Stimulated activated naive CD4-positive, alpha-beta T cell treated with Interleukin-2 at 50 U/mL for 16 hours (primary cell): ENCODE data around the gene VAC14.

Experiments
- DNase-seq: peaks from one replicate; lab custom pipeline; 2025; lab: John Stamatoyannopoulos, UW

Gene VAC14

DNA sequence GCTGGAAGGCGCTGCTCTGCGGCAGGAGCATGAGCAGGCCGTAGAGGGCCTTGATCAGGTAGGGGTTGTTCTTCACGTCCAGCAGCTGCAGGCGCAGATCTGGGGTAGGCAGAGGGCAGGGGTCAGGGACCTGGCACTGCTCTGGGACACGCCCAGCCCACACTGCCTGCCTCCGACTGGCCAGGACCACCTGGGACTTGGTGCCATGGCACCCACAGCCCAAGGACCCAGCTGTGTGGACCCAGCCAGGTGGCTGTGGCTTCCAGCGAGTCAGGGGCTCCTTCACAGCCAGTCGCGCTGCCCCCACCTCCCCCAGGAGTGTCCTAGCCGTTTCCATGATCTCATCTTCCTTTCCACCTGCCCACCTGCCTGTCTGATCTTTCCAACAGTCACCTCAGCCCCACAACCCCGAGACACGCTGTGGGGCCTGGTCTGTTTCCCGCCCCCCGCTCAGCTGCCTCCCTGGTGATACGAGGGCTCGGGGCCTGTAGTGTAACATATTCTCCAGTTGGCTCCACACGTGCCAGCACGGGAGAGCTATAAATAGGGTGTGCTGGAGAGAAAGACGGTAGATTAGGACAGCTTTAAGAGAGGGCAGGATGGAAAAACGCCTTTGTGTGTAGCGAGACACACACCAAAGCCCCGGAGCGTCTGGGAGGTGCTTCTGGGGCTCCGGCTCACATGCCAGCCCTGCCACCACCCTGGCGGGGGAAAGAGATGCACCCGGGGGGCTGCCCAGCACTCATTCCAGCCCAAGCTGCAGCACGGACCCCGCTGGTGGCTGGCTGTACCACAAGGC is 107.9 kb downstream of the VAC14 start:
- no peak for DNase-seq

DNA sequence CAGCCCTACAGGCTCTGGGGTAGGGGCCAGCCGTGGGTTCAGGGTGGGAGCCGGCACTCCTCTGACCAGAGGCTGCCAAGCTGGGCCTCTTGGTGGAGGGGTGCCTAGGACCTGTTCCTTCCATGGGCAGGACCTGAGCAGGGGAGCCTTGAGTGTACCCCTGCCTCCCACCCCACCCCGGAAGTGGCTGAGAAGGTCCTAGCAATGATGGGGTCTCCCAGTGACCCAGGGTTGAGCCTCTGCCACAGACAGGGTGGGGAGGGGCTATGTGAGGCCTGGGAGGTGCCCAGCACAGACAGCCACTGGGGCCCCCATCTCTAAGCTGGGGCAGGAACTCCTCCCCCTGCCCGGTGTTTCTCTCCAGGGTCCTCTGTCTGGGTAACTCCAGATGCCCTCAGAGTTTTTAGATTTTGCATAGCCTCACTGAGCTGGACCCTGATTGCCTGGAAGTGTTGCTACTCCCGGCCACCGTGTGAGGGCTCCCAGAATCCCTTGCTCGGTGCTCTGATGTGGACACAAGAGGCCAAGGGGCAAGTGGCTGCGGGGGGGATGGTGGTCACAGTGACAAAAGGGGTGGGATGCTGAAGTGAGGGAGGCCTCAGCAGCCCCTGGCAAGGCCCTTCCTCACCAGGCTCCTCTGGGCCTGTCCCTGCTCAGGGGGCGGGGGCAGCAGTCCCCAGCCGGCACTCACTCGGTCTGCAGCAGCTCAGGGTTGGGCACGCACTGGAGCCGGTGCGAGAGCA is 108.7 kb downstream of the VAC14 start:
- no peak for DNase-seq

DNA sequence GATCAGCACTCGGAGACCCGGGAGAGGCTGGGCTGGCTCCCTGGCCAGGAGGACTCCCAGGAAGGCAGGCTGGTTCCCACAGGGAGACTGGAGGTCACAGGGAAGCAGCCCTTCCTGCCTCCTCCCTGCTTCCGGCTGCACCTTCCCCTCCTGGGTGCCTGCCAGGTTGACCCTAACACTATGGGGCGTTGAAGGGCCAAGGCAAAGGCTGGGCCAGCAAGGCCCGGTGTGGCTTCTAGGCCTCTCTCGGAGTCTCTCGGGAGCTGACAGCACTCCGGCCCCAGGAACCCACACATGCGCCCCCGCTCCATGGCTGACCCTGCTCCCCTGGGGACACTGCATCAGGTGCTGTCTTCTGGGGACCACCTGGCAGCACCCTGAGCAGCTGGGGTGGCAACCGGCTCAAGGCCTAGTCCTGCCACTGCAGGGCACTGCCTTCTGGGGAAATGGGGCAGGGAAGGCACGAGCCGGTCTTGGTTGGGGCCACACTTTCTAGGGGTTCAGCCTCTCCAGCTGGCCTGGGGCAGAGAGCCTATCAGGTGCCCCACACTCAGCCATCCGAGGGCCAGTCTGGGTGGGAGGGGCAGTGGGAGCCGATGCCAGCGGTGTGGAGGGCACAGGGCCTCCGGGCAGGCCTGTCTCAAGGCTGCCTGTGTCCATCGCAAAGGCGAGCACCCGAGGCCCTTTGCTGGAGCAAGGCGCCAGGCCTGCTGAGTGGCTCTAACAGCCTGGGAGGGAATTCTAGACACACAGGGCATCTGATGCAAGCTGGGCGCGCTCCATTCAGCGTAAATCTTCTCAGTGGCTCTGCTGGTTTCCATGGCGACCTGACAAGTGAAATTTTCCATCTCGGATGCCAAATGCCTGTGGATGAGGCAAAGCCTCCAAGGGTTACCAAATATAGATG is 109.5 kb downstream of the VAC14 start:
- no peak for DNase-seq

DNA sequence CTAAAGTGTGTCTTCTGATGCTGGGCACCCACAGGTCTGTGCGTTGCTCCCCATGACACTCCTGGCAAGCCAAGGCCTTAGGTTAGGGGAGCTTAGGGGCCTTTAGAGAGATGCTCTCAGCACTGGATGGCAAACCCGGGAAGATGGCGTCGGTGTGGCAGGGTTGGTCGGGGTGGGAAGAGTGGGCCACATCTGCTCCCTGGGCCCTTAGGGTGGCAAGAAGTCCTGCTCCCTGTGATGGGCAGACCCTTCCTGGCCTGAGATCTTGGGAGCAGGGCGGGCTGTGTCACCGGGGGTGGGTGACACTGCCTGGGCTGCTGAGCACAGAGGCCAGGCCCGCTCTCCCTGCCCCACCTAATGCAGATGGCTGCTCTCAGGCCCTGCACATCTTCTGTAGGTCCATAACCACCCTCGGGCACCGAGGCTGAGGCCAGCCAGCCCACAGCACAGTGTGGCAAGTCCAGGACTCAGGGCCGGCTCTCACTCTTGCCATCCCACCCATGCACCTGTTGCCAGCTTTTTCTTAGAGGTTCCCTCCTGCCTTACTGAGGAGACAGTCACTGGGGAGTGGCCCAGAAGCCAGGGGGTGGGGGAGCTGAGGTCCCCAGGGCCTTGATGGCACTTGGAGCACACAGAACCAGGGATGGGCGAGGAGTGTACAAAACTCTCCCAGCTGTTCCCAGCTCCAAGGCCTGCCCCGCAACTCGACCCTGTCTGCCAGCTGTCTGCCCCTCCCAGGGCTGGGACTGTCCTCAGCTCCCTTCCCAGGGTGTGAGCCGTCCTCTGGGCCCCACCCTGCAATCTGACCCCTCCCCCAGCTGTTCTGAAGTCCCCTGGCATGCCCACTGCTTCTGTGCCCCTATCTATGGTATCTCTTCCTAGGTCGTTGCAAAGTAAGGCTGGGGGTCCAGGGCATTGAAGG is 110.7 kb downstream of the VAC14 start:
- no peak for DNase-seq

DNA sequence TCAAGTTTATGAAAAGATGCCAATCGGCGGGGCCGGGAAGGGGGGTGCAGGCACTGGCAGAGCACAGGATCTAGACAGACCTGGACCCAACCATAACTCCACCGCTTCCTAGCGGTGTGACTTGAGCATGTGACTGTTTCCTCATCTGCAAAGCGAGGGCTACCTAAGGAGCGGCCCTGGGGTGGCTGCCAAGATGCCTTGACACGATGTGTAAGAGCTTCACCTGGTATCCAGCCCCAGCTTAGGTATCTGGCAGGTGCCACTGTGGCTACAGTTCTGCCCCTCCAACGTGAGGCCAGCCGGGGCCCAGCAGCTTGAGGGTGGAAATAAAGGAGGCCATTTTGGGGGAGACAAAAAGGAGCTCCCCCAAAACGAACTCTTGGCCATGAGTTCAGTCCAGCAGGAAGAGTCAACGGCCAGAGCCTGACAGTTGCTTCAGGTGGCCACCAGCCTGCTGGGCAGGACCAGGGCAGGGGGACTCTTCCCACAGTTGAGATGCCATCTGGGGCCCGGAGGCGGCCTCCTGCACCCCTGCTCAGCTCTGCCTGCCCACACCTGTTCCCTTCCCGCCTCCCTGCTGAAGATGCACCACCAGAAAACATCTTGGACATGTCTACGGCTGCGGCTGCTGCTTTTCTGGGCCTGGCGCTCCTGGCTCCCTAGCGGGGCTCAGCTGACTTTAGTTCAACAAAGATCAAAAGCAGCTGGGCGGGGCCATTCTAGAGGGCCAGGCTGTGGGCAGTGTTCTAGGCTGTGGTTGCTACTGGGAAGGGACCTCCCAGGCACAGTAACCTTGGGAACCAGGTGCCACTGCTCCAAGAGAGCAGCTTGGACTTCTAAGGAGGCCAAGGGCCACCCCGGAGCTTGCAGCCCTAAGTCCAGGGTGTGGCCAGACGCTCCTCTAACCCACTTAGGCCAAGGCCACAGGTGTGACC is 111.7 kb downstream of the VAC14 start:
- DNase-seq = no peak

DNA sequence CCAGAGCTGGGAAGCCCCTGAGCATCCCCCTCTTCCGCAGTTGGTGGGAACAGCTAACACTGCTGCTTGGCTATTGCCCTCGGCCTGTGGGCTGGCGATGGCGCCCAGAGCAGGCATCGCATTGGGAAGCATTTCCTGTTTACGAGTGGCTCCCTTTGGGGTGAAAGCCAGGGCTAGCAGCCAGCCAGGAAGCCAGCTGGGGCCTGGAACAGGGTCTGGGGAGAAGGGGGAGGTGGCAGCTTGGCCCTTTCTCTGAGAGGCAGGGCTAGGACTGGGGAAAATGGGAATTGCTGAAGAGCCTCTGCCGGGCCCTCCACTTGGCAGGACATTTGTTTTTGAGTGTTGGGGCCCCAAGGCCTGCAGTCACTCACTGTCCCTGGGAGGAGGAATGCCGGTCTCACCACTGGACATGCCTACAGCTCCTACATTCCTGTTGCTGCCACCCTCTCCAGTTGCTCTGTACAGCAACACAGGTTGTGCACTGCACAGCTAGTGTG is 112.7 kb downstream of the VAC14 start:
- DNase-seq = no peak

DNA sequence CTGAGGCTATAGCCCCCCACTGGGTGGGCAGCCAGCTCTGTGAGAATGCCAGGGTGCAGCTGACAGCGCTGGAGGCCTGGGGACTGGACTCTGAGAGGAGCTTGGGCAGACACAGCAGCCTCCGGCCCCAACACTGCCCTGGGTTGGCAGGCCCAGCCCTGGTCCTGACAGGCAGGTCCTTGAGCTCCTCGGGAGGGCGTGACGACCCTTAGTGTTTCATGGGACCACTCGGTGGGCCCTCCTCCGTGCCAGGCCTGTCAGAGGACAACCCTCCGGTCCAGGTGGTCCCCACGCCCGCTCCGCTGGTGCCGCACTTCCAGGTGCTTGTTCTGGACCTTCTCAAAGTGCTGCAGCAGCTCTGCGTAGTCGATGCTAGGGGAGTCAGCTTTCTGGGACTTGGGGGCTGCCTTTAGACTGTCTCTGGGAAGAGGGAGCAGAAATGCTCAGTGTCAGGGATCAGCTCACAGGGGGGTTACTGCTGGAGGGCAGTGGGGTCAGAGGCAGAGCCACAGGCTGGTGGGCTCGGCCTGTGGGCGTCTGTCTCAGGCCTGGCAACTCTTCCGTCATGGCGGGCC is 113.2 kb downstream of the VAC14 start:
- no peak for DNase-seq

DNA sequence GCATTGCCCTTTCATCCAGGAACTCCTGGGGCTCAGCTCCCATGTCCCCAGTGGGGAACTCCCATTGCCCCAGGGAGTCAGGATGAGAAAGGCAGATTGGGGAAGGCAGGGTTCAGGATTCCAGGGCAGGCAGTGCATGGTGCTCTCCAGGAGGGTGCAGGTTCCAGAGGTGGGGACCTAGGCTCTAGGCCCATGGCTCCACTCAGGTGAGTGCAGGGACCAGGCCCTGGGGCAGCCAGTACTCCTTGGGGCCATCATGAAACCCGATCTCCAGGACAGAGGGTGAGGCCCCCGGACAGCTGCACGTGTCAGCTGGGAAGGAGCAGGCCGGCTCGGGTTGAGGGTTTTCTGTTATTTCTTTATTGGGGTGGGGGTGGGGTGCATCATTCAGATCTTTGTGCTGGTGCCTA is 113.9 kb downstream of the VAC14 start:
- no peak for DNase-seq

DNA sequence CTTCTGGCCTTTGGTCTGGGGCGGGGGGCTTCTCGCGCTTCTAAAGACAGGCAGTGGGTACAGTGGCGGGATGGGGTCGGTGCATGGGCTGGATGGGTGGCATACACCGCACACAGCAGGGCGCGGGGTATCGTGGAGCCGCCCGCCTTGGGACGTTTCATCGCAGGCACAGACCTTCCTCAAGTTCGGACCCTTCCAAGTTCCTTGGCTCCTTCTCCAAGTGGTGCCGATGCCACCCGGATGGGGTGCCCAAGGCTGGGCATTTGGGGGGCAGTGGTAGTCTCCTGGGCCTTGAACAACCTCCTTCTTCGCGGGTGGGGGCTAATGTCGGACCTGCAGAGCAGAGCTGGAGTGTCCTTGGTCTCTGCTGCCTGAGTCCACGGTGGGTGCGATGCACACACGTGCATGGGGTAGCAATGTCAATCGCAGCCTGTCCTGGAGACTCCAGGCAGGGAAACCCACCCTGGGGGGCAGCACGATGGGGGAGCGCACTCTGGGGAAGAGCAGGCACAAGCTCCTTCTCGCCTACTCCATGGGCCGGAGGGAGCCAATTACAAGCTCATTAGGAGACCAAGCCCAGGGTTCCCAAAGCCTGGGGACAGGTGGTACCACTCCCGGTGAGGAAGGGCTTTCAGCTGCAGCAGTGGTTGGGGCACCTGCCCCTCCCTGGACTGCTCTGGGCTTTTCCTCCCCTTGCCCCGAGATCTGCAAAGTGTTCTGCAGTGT is 114.4 kb downstream of the VAC14 start:
- DNase-seq = no peak

DNA sequence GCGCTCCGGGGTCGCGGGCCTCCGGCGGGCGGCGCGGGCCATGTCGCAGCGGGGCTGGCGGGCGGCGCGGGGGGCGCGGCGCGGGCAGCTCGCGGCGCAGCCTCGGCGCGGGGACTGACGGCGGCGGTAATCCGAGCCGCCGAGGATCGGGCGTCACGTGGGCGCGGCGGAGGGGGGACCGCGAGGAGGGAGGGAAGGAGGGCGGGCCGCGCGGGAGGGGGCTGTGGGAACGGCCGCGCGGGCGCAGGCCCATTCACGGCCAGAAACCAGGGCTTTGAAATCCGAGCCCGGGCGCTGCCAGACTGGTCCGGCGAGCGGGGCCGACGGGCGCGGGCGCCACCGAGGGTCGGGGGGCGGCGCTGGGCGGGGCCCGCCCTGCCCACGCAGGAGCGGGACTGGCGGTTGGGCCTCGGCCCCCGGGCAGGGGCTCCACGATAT is 115.0 kb downstream of the VAC14 start, which contains the start of gene MTSS2:
Gene MTSS2, minus strand, starts transcription at position 116 of the 438 bp plus-strand sequence. CDS start 262 bp downstream, outside the sequence.
- no peak for DNase-seq

DNA sequence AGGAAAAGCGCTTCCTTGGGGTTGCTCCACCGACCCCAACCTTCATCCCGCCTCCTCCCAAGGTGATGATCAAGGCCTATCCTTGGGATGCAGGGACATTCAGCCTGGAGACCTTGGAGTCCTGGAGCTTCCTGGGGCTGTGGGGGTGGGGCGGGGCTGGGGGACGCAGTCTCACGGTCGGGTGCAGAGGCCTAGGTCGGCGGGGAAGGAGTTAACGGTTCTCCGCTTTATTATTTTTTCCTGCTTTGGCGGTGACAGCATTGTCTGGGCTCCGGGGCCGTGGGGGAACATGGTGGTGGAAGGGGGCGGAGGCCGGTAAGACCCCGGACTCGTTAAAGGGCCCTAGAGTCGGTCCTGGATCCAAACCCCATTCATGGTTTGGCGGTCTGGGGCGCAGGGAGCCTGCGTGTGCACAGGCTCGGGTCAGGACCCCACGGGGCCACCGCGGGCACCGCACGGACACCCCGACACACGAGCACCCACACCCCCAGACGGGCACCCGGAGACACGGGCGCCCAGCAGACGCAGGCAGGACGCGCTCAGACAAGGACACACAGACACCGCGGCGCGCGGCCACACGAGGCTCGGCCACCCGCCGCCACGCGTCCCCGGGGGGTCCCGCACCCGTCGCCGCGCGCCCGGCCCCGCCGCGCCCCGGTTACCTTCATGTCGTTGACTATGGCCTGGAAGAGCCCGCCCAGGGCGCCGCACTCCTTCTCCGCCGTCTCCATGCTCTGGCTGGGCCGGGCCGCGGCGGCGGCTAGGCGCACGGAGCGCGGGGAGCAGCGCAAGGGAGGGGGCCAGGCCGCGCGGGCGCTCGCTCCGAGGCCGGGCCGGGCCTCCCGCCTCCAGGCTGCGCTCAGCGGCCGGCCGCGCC is 115.7 kb downstream of the VAC14 start:
- no peak for DNase-seq

DNA sequence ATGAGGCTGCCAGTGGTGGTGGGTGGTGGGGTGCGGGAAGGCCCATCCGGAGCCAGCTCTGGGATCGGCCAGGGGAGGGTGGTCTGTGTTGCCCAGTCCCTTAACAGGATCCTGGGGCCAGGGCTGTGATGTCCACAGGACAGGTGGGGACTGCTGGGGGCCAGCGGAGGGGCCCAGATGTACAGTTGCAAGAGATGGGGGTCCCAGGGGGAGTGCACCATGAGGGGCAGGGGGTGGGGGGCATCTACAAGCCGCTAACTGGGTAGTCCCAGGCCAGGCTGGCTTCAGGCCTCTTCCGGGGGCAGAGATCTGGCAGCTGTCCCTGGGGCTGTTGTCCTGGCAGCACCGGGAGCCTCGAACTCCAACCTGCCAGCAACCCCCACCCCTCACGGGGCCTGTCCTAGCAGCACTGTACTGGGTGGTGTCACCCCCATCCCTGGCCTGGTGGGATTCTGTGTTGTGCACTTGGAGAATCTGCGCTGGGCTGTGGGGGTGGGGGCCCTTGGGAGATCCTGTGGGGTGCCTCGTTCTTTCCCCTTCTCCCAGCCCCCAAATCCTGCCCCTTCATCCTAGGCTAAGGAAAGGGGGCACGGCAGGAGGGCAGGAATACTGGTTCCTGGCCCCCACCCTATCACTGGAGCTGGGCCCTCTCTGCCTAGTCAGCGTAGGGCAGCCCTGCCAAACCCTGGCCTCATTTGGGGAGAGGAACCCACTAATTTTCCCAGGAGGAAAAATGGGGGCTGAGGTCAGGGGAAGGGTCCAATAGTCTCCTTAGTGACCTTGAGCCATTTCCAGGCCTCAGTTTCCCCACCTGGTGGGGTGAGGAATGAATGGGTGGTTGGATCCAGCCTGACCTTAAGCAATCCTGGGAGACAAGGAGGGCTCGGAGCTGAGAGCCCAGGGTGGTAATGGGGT is 116.6 kb downstream of the VAC14 start:
- no peak for DNase-seq

DNA sequence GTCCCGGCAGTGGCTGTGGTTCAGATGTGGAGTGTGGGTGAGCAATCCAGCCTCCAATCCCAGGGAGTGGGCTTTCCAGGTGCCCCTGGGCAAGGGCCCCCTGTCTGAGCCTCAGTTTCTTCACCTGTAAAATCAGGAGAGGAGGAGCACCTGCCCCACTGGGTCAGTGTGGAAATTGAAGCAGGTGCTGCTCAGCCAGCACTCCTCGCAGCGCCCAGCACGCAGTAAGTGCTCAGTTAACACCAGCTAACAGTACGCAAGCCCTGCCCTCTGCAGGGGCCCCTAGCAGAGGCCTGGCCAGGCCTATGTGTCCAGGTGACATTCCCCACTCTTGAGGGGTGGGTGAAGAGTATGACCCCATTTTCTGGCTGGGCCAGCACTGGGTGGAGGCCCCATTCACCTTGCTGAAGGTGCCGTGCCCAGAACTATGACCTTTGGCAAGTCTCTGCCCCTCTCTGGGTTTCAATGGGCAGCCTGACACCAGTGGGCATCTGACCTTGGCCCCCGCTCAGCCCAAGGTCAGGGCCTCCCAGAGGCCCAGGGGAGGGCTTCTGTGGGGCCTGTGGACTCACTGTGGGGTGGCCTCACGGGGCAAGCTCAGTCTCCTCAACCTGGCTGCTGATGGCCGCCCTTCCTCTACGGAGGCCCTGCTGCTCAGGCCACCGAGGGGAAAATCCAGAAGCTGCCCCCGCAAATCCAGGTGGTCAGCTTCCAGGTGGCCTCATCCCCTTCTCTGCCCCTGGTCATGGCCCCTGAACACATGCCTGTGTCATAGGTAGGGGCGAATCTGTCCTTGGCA is 117.6 kb downstream of the VAC14 start:
- DNase-seq = no peak

DNA sequence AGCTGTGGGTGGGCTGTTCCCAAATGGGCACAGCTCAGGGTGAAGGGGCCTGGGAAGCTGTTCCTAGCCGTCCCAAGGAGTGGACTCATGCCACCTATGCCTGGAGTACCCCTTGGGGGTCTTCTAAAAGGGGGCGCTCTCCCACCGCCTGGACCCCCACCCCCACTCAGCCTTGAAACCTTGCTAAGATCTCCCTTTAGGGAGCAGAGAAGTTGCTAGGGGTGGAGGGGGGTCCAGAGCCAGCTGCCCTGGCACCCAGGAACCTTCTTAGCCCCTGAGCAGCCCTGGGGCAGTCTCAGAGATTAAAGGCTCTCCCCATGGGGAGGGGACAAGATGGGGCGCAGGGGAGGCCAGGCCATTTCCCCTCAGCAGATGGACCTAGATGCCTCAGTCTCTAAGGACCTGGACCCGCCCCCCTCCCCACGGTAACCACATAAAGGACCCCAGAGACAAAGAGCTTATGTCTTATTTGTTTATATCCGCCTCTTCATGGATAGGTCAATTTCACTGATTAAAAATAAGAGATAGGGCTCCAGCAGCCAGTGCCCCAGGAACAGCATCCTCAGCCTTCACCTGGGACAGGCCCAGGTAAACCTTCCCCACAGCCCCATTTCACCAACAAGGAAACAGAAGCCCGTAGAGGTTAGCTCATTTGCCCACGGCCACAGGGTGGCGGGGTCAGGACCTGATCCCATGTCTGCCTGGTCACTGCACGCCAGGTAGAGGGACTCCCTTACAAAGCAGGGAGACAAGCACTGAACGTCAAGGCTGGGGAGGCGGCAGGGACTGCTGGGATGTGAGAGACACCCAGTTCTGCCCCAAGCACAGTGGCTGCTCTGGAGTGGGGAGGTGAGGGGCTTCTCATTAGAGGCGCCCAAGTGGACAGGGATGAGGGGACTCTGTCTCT is 118.5 kb downstream of the VAC14 start:
- DNase-seq = no peak
